ENCODE measurements around the gene ERBB4.

DNA sequence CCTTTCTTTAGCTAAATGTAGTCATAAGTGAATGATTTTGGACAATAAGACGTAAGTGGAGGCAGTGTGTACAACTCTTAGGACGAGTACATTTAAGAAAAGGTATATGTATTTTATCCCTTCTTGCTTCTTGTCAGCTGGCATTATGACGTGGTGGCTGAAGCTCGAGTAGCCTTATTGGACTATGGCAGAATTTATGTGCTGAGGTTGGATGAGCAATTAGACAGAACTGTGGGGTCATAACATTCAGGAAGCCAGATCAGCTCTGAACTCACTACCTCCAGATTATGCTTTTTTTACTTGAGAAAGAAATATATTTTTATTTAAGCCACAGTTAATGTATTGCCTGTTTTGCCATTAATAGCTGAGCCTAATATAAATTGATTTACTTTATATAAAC lies 661.5 kb downstream of the ERBB4 start:
- TF ChIP-seq GATA2 (IDR thresholded peaks at IDR 0.05; ENCODE audit: low read depth, low read length), result no peak
- TF ChIP-seq GATA3 (IDR thresholded peaks at IDR 0.05; ENCODE audit: low read depth, low read length), result no peak

Data from SH-SY5Y (cell line).